Spinal cord (tissue), 10 donors: ENCODE measurements around the gene PSMD1. TPM values are rescaled to one million over a fixed set of nuclear protein-coding genes. Genes with fewer than 3 reads are reported as not detected.

Source experiments
- DNase-seq, 6 donors: peaks; one replicate each; pipeline versions ENCODE4 v3.0.0 to v3.0.0-alpha.2; 2013 to 2015; ENCODE audit warnings: low spot score in 6 of 6, low read depth in 4 of 6
- H3K27ac ChIP-seq: one replicate; pipeline ENCODE4 v1.5.1; 2013; ENCODE audit warnings: low read depth, low read length, control low read depth
- H3K27me3 ChIP-seq: one replicate; pipeline ENCODE4 v1.6.1; 2013; ENCODE audit warnings: low read length; ENCODE audit not compliant: control insufficient read depth, insufficient read depth
- H3K36me3 ChIP-seq: one replicate; pipeline ENCODE4 v1.6.1; 2013; ENCODE audit warnings: low read length; ENCODE audit not compliant: control insufficient read depth, insufficient read depth
- H3K4me1 ChIP-seq: one replicate; pipeline ENCODE4 v1.6.1; 2013; ENCODE audit warnings: low read length; ENCODE audit not compliant: control insufficient read depth, insufficient read depth
- H3K4me3 ChIP-seq: one replicate; pipeline ENCODE4 v1.5.1; 2013; ENCODE audit warnings: low read depth, low read length, control low read depth
- H3K9me3 ChIP-seq: one replicate; pipeline ENCODE4 v1.6.1; 2013; ENCODE audit warnings: low read length; ENCODE audit not compliant: control insufficient read depth, insufficient read depth
- WGBS: methylation state at CpG from one replicate; pipeline ENCODE4 v1.1.5; 2013; ENCODE audit warnings: missing lambda C conversion rate; ENCODE audit not compliant: insufficient coverage; 5-methylcytosine and 5-hydroxymethylcytosine counted together
- long read RNA-seq, 4 donors: transcript quantifications; one replicate each; lab custom pipeline, GENCODE V29; 2026
- polyA plus RNA-seq, 2 donors: library from polyadenylated mRNA; unstranded; fragments of 120-200 nt; gene quantifications; one replicate each; pipeline ENCODE4 v1.2.1, GENCODE V29; 2013; ENCODE audit not compliant: insufficient read length in 2 of 2
- total RNA-seq, 2 donors: library from RNA; depleted of rRNA in 1 of 2; stranded (reverse); fragments of 120-200 nt in 1 of 2; fragments of >200 nt in 1 of 2; gene quantifications; one replicate each; pipeline versions ENCODE4 v1.2.3 to v1.2.4, GENCODE V29; 2013 to 2014
- donor health status: healthy.

Gene PSMD1
- 100 to 1,000 TPM; 106 to 117 TPM for total RNA-seq
- 100 to 1,000 TPM; 101 to 102 TPM for polyA plus RNA-seq
- long read RNA-seq, donor 1, transcript PSMD1-212 (2 exons, 546 nt) = major isoform, 11 of 42 reads
- long read RNA-seq, donor 1, partial matches to known transcripts = 28 of 42 reads
- long read RNA-seq, donor 1, other reads (novel, unspliced or antisense) = 0 of 42 reads
- long read RNA-seq, donor 2 = 0 reads
- long read RNA-seq, donor 3, partial matches to known transcripts = 5 of 9 reads
- long read RNA-seq, donor 3, other reads (novel, unspliced or antisense) = 0 of 9 reads
- long read RNA-seq, donor 4, transcript PSMD1-212 (2 exons, 546 nt) = major isoform, 6 of 35 reads
- long read RNA-seq, donor 4, partial matches to known transcripts = 26 of 35 reads
- long read RNA-seq, donor 4, other reads (novel, unspliced or antisense) = 0 of 35 reads

- no peaks in the 10 kb centered on the region for H3K9me3 ChIP-seq
- peak; percentile 89 to 98 (median 92) for DNase-seq
- under 1% methylated on average over 68 of the region's 73 CpGs for WGBS
- peaks cover 5% of the 10 kb centered on the region for H3K36me3 ChIP-seq
- peaks cover 14% of the 10 kb centered on the region for H3K4me1 ChIP-seq
- H3K4me3 ChIP-seq = peak within 1 kb of the TSS; percentile 94
- no peaks in the 10 kb centered on the region for H3K27me3 ChIP-seq
- H3K27ac ChIP-seq = peak within 1 kb of the TSS; percentile 91
Measured at GRCh38 chr2:231056453-231057416, at the start of gene PSMD1. Gene PSMD1, plus strand, starts transcription at chr2:231056867. Its CDS starts 159 bp downstream, at chr2:231057026.

GRCh38 chr2:231007286-231008098 lies 49.2 kb upstream of the PSMD1 start:
- H3K36me3 ChIP-seq = no peaks in the 10 kb centered on the region
- no peaks in the 10 kb centered on the region for H3K9me3 ChIP-seq
- H3K4me1 ChIP-seq = peaks cover 38% of the 10 kb centered on the region
- DNase-seq = no peak
- H3K27ac ChIP-seq = no peak overlapping the region
- 76% methylated on average over 7 of the region's 10 CpGs for WGBS
- no peak overlapping the region for H3K4me3 ChIP-seq
- H3K27me3 ChIP-seq = no peaks in the 10 kb centered on the region

- DNase-seq = no peak
- Histone ChIP-seq H3K27ac (no peak overlapping the region), H3K4me1 (peaks cover 44% of the 10 kb centered on the region), H3K4me3 (no peak overlapping the region), H3K9me3 (no peaks in the 10 kb centered on the region), H3K36me3 (no peaks in the 10 kb centered on the region), H3K27me3 (no peaks in the 10 kb centered on the region)
- WGBS = 94% methylated on average over 3 of the region's 6 CpGs
Measured at GRCh38 chr2:231008131-231008530, 48.5 kb upstream of the PSMD1 start.

GRCh38 chr2:231009236-231009919 lies 47.3 kb upstream of the PSMD1 start:
- peak in 2 of 6 donors; percentile 41 to 59 for DNase-seq
- peaks cover 45% of the 10 kb centered on the region for H3K4me1 ChIP-seq
- no peak overlapping the region for H3K27ac ChIP-seq
- H3K4me3 ChIP-seq = no peak overlapping the region
- H3K9me3 ChIP-seq = no peaks in the 10 kb centered on the region
- H3K36me3 ChIP-seq = no peaks in the 10 kb centered on the region
- 33% methylated on average over 7 of the region's 14 CpGs for WGBS
- H3K27me3 ChIP-seq = no peaks in the 10 kb centered on the region

GRCh38 chr2:231010201-231010730 lies 46.4 kb upstream of the PSMD1 start:
- 90% methylated on average over 2 of the region's 2 CpGs for WGBS
- DNase-seq = no peak
- no peaks in the 10 kb centered on the region for H3K9me3 ChIP-seq
- H3K4me1 ChIP-seq = peaks cover 54% of the 10 kb centered on the region
- H3K27me3 ChIP-seq = no peaks in the 10 kb centered on the region
- H3K27ac ChIP-seq = no peak overlapping the region
- H3K4me3 ChIP-seq = no peak overlapping the region
- H3K36me3 ChIP-seq = no peaks in the 10 kb centered on the region

- no peak for DNase-seq
- Histone ChIP-seq H3K27ac (no peak overlapping the region), H3K27me3 (no peaks in the 10 kb centered on the region), H3K4me3 (no peak overlapping the region), H3K36me3 (no peaks in the 10 kb centered on the region), H3K4me1 (peaks cover 65% of the 10 kb centered on the region), H3K9me3 (no peaks in the 10 kb centered on the region)
- WGBS = 46% methylated on average over 2 of the region's 2 CpGs
Measured at GRCh38 chr2:231011526-231011925, 45.1 kb upstream of the PSMD1 start.

GRCh38 chr2:231012463-231012862 lies 44.2 kb upstream of the PSMD1 start:
- Histone ChIP-seq H3K36me3 (no peaks in the 10 kb centered on the region), H3K27ac (no peak overlapping the region), H3K4me1 (peaks cover 61% of the 10 kb centered on the region), H3K4me3 (no peak overlapping the region), H3K27me3 (no peaks in the 10 kb centered on the region), H3K9me3 (no peaks in the 10 kb centered on the region)
- 50% methylated on average over 1 of the region's 3 CpGs for WGBS
- DNase-seq = peak in 1 of 6 donors; percentile 80

GRCh38 chr2:231013820-231014219 lies 42.8 kb upstream of the PSMD1 start:
- Histone ChIP-seq H3K4me3 (no peak overlapping the region), H3K27me3 (no peaks in the 10 kb centered on the region), H3K9me3 (no peaks in the 10 kb centered on the region), H3K36me3 (no peaks in the 10 kb centered on the region), H3K27ac (no peak overlapping the region), H3K4me1 (peaks cover 54% of the 10 kb centered on the region)
- WGBS = 0% methylated on average over 1 of the region's 3 CpGs
- no peak for DNase-seq
